CD14-positive monocyte (primary cell): Measurements from ENCODE around the gene CDC34. TPM values are rescaled to one million over a fixed set of nuclear protein-coding genes. Genes with fewer than 3 reads are reported as not detected.

Source experiments
- DNase-seq, 3 donors: peaks; one replicate each; pipeline ENCODE4 v3.0.0-alpha.2; 2011 to 2022
- H2AFZ ChIP-seq: 2 replicates; pipeline ENCODE4 v1.6.0; 2012; ENCODE audit warnings: mild to moderate bottlenecking, low read depth, low read length, inconsistent platforms; ENCODE audit not compliant: insufficient read depth, poor library complexity, severe bottlenecking
- H3K27ac ChIP-seq, 2 donors: 1 replicate in 1 of 2; 2 replicates in 1 of 2; pipeline ENCODE4 v1.5.1; 2012 to 2013; ENCODE audit warnings: low read length in 2 of 2, control low read depth in 1 of 2, inconsistent platforms in 1 of 2, low read depth in 1 of 2, mild to moderate bottlenecking in 1 of 2
- H3K27me3 ChIP-seq, 2 donors: one replicate each; pipeline versions ENCODE4 v1.6.0 to v1.6.1; 2011 to 2013; ENCODE audit warnings: low read length in 2 of 2; ENCODE audit not compliant: control insufficient read depth in 2 of 2, insufficient read depth in 2 of 2
- H3K36me3 ChIP-seq, 2 donors: replicated peaks in 1 of 2; 1 replicate in 1 of 2; 2 replicates in 1 of 2; pipeline versions ENCODE4 v1.5.1 to v1.6.1; 2012 to 2013; ENCODE audit warnings: low read length in 2 of 2, control low read depth in 1 of 2, inconsistent platforms in 1 of 2, mild to moderate bottlenecking in 1 of 2; ENCODE audit not compliant: insufficient read depth in 2 of 2, control insufficient read depth in 1 of 2
- H3K4me1 ChIP-seq, 2 donors: 1 replicate in 1 of 2; 2 replicates in 1 of 2; pipeline versions ENCODE4 v1.5.1 to v1.6.1; 2012 to 2013; ENCODE audit warnings: low read length in 2 of 2, control low read depth in 1 of 2, inconsistent platforms in 1 of 2, mild to moderate bottlenecking in 1 of 2, moderate library complexity in 1 of 2; ENCODE audit not compliant: insufficient read depth in 2 of 2, control insufficient read depth in 1 of 2
- H3K4me2 ChIP-seq: replicated peaks from 2 replicates; pipeline ENCODE3; 2012; ENCODE audit warnings: low read length, moderate library complexity, mild to moderate bottlenecking; ENCODE audit not compliant: poor library complexity, severe bottlenecking; ENCODE audit errors: extremely low read depth
- H3K4me3 ChIP-seq, 3 experiments: fragments of 200-600 bp in 1 of 3; sonication (generic) in 1 of 3; replicated peaks in 1 of 3; 1 replicate in 2 of 3; 2 replicates in 1 of 3; pipeline ENCODE4 v1.5.1; 2011 to 2013; ENCODE audit warnings: low read length in 3 of 3, mild to moderate bottlenecking in 3 of 3, control low read depth in 2 of 3, low read depth in 2 of 3, inconsistent platforms in 1 of 3, moderate library complexity in 1 of 3
- H3K79me2 ChIP-seq: 2 replicates; pipeline ENCODE4 v1.6.0; 2012; ENCODE audit warnings: mild to moderate bottlenecking, control low read depth, inconsistent platforms, low read length, moderate library complexity; ENCODE audit not compliant: insufficient read depth
- H3K9ac ChIP-seq: 2 replicates; pipeline ENCODE4 v1.6.0; 2017; ENCODE audit warnings: low read length, mild to moderate bottlenecking; ENCODE audit not compliant: insufficient read depth, poor library complexity, severe bottlenecking
- H3K9me3 ChIP-seq, 2 donors: replicated peaks in 1 of 2; 1 replicate in 1 of 2; 2 replicates in 1 of 2; pipeline versions ENCODE4 v1.5.1 to v1.6.1; 2012 to 2013; ENCODE audit warnings: low read length in 2 of 2, control low read depth in 1 of 2; ENCODE audit not compliant: control insufficient read depth in 1 of 2, insufficient read depth in 1 of 2
- H4K20me1 ChIP-seq: 2 replicates; pipeline ENCODE4 v1.6.0; 2012; ENCODE audit warnings: mild to moderate bottlenecking, low read length, control low read depth, moderate library complexity; ENCODE audit not compliant: insufficient read depth
- H3K27ac Mint-ChIP-seq, 7 donors: one replicate each; pipeline ENCODE4 v1.8.0; 2020; ENCODE audit warnings: mild to moderate bottlenecking in 7 of 7, mixed read lengths in 7 of 7, moderate library complexity in 6 of 7, inconsistent platforms in 2 of 7
- H3K27me3 Mint-ChIP-seq, 3 donors: one replicate each; pipeline ENCODE4 v1.8.0; 2021 to 2022; ENCODE audit warnings: low read depth in 3 of 3, mild to moderate bottlenecking in 3 of 3, mixed read lengths in 3 of 3, moderate library complexity in 3 of 3, inconsistent platforms in 1 of 3
- H3K36me3 Mint-ChIP-seq, 2 donors: one replicate each; pipeline ENCODE4 v1.8.0; 2020; ENCODE audit warnings: mixed read lengths in 2 of 2, inconsistent platforms in 1 of 2, mild to moderate bottlenecking in 1 of 2
- H3K4me1 Mint-ChIP-seq: one replicate; pipeline ENCODE4 v1.8.0; 2020; ENCODE audit warnings: mild to moderate bottlenecking, mixed read lengths
- H3K4me3 Mint-ChIP-seq, 2 donors: one replicate each; pipeline ENCODE4 v1.8.0; 2020; ENCODE audit warnings: mild to moderate bottlenecking in 2 of 2, mixed read lengths in 2 of 2, moderate library complexity in 1 of 2
- H3K9me3 Mint-ChIP-seq, 7 donors: one replicate each; pipeline ENCODE4 v1.8.0; 2020 to 2022; ENCODE audit warnings: mixed read lengths in 7 of 7, mild to moderate bottlenecking in 6 of 7, moderate library complexity in 6 of 7, inconsistent platforms in 2 of 7
- WGBS: methylation state at CpG from one replicate; pipeline ENCODE4 v1.1.5; 2013; ENCODE audit warnings: missing lambda C conversion rate; ENCODE audit not compliant: insufficient coverage; 5-methylcytosine and 5-hydroxymethylcytosine counted together
- intact Hi-C, 2 donors: fragments of 100-400 bp; cut with micrococcal nuclease; formaldehyde crosslinking; loops; one replicate each; pipeline versions ENCODE4 v1.15.0 to v1.15.1; 2023
- polyA plus RNA-seq, 3 donors: library from polyadenylated mRNA; depleted of rRNA in 1 of 3; unstranded in 2 of 3; stranded (reverse) in 1 of 3; fragments of 300-500 nt in 2 of 3; fragments of >200 nt in 1 of 3; fragmentation: Illumina TruSeq in 2 of 3; gene quantifications; 1 replicate in 2 of 3; 2 replicates in 1 of 3; pipeline ENCODE4 v1.2.3, GENCODE V29; 2012 to 2021
- TF ChIP-seq, protein P1 (sequence below): fragments of 200-600 bp; IDR thresholded peaks from one replicate; pipeline ENCODE4 v1.8.0; 2022; ENCODE audit warnings: antibody characterized with exemption, mild to moderate bottlenecking

The CDC34 gene
- polyA plus RNA-seq, 3 donors, result 25.2 to 49.2 (median 43.0) TPM

DNA sequence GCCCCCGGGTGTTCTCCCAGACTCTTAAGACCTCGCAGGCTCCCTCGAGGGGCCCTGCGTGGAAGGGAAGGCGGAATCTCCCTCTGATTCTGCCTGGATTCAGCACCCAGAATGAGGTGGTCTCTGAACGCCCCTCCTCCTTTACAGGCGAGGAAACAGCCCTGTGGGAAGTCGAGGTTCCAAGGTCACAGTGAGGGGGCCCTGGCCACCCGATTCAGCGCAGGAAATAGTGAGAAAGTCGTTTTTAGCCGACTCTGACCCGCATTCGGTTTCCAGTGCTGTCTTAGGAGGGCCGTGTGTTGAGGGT, 41.9 kb downstream of the CDC34 start:
- Histone ChIP-seq H3K4me3 (peak overlapping the region; percentile 82 to 95 (median 90)), H3K9me3 (no peaks in the 10 kb centered on the region), H4K20me1 (peaks cover 59% of the 10 kb centered on the region), H3K79me2 (peaks cover 72% of the 10 kb centered on the region), H3K4me2 (peak overlapping the region; percentile 84), H2AFZ (no peak overlapping the region), H3K4me1 (peaks cover 41 to 53% of the 10 kb centered on the region in 2 donors), H3K27me3 (no peaks in the 10 kb centered on the region), H3K36me3 (peaks cover 0 to 7% of the 10 kb centered on the region in 2 donors), H3K9ac (peak overlapping the region; percentile 88), H3K27ac (peak overlapping the region in 1 of 2 donors; percentile 76)
- TF ChIP-seq, protein P1, sequence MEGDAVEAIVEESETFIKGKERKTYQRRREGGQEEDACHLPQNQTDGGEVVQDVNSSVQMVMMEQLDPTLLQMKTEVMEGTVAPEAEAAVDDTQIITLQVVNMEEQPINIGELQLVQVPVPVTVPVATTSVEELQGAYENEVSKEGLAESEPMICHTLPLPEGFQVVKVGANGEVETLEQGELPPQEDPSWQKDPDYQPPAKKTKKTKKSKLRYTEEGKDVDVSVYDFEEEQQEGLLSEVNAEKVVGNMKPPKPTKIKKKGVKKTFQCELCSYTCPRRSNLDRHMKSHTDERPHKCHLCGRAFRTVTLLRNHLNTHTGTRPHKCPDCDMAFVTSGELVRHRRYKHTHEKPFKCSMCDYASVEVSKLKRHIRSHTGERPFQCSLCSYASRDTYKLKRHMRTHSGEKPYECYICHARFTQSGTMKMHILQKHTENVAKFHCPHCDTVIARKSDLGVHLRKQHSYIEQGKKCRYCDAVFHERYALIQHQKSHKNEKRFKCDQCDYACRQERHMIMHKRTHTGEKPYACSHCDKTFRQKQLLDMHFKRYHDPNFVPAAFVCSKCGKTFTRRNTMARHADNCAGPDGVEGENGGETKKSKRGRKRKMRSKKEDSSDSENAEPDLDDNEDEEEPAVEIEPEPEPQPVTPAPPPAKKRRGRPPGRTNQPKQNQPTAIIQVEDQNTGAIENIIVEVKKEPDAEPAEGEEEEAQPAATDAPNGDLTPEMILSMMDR, result no peak
- H3K4me1 Mint-ChIP-seq, result peaks cover 51% of the 10 kb centered on the region
- DNase-seq, result no peak
- peak overlapping the region; percentile 84 to 89 for H3K4me3 Mint-ChIP-seq
- peaks cover 0 to 7% (median 0%) of the 10 kb centered on the region in 7 donors for H3K9me3 Mint-ChIP-seq
- H3K27ac Mint-ChIP-seq, result peak overlapping the region in 6 of 7 donors; percentile 46 to 92 (median 70)
- intact Hi-C loops, result loop anchor here (5.0 kb wide), 3 partner anchors 41 to 89 kb away; partner anchors contain the start of genes CDC34 (in 1 of the 2), FGF22 (in 1 of the 2) and RNF126 (in 1 of the 2)
- 2% methylated on average over 13 of the region's 15 CpGs for WGBS
- peaks cover 0 to 2% (median 0%) of the 10 kb centered on the region in 3 donors for H3K27me3 Mint-ChIP-seq
- H3K36me3 Mint-ChIP-seq, result peaks cover 2 to 20% of the 10 kb centered on the region in 2 donors

DNA sequence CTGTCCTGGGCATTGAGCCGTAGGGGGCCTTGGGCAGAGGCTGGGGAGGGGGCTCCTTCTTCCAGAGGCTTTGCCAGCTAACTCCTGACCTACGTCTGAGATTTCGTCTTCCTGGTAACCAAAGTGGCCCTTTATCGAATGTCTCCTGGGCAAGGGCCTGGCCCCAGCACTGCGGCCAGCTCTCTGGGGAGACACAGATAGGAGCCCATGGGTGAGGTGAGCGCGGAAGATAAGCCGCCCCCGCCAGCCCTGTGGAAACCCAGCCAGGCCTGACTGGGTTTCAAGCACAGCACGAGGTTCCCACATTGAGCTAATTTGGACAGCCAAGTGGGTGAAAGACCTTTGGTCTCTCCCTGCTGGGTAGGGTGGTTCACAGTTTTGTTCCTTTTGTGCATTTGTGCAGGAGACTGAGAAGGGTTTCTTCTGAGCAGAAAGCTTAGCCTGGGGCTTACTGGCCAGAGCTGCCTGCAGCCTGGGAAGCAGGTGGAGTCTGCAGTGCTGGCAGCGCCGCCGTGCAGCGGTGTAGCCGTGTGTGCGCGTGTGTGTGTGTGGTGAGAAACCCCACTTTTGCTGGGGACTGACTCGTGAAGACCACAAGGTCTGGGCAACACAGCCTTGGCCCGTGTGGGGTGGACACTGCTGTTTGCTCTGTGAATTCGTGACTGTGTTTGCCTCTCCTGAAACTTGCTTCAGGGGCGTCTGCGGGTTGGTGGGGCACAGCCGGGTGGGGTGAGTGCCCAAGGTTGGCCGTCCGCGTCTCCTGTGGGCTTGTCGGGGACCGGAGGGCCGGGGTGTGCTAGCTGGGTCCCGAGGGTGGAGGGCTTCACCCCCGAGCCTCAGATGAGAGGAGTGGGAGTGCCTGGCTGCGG, 43.3 kb downstream of the CDC34 start:
- Mint-ChIP-seq H3K27ac (peak overlapping the region in 1 of 7 donors; percentile 54), H3K4me1 (peaks cover 43% of the 10 kb centered on the region), H3K4me3 (peak overlapping the region in 1 of 2 donors; percentile 7), H3K27me3 (peaks cover 0 to 2% (median 0%) of the 10 kb centered on the region in 3 donors), H3K9me3 (peaks cover 0 to under 1% (median 0%) of the 10 kb centered on the region in 7 donors), H3K36me3 (peaks cover 5 to 29% of the 10 kb centered on the region in 2 donors)
- Histone ChIP-seq H3K79me2 (peaks cover 75% of the 10 kb centered on the region), H3K4me2 (no peak overlapping the region), H3K9me3 (no peaks in the 10 kb centered on the region), H3K9ac (no peak overlapping the region), H3K27me3 (no peaks in the 10 kb centered on the region), H3K27ac (peak overlapping the region in 1 of 2 donors; percentile 20), H4K20me1 (peaks cover 73% of the 10 kb centered on the region), H3K4me1 (peaks cover 34 to 43% of the 10 kb centered on the region in 2 donors), H3K36me3 (peaks cover 11 to 17% of the 10 kb centered on the region in 2 donors), H2AFZ (no peak overlapping the region), H3K4me3 (no peak overlapping the region)
- TF ChIP-seq, protein P1, result no peak
- 89% methylated on average over 31 of the region's 32 CpGs for WGBS
- no peak for DNase-seq
- intact Hi-C loops, result loop anchor here (5.0 kb wide), 3 partner anchors 43 to 87 kb away; partner anchors contain the start of genes CDC34 (in 1 of the 2), FGF22 (in 1 of the 2) and RNF126 (in 1 of the 2)
